GM15510 (cell line): ENCODE results near the gene SIL1.

Experiments
- POLR2A ChIP-seq: IDR thresholded peaks from 3 replicates; pipeline ENCODE4 v1.6.1; 2011; ENCODE audit warnings: borderline replicate concordance; ENCODE audit not compliant: insufficient read length; ENCODE audit errors: extremely low read depth

SIL1 gene

GRCh38 chr5:139016186-139016585, 182.0 kb downstream of the SIL1 start:
- no peak for TF ChIP-seq POLR2A

GRCh38 chr5:139014726-139015125, 183.4 kb downstream of the SIL1 start:
- TF ChIP-seq POLR2A: no peak

GRCh38 chr5:139012176-139012575, 186.0 kb downstream of the SIL1 start:
- no peak for TF ChIP-seq POLR2A

- TF ChIP-seq POLR2A: no peak
Observed at GRCh38 chr5:139004374-139005307, 193.5 kb downstream of the SIL1 start.

- no peak for TF ChIP-seq POLR2A
Observed at GRCh38 chr5:138999674-139000073, 198.5 kb downstream of the SIL1 start.

- TF ChIP-seq POLR2A: no peak
Observed at GRCh38 chr5:138998521-138998920, 199.6 kb downstream of the SIL1 start.

GRCh38 chr5:138996120-138996519, 202.0 kb downstream of the SIL1 start:
- no peak for TF ChIP-seq POLR2A

GRCh38 chr5:138990986-138991590, 207.1 kb downstream of the SIL1 start:
- TF ChIP-seq POLR2A: no peak

GRCh38 chr5:138989720-138990119, 208.4 kb downstream of the SIL1 start:
- no peak for TF ChIP-seq POLR2A

- no peak for TF ChIP-seq POLR2A
Observed at GRCh38 chr5:138986186-138986800, 211.9 kb downstream of the SIL1 start.

- no peak for TF ChIP-seq POLR2A
Observed at GRCh38 chr5:138985683-138986082, 212.5 kb downstream of the SIL1 start.

GRCh38 chr5:138985256-138985655, 212.9 kb downstream of the SIL1 start:
- TF ChIP-seq POLR2A: no peak

GRCh38 chr5:138983984-138984383, 214.2 kb downstream of the SIL1 start:
- TF ChIP-seq POLR2A: no peak

GRCh38 chr5:138981586-138981985, 216.6 kb downstream of the SIL1 start:
- no peak for TF ChIP-seq POLR2A

GRCh38 chr5:138981131-138981530, 217.0 kb downstream of the SIL1 start:
- no peak for TF ChIP-seq POLR2A
